Myocyte (in vitro differentiated cells): ENCODE measurements around the gene MRPL19. TPM values are rescaled to one million over a fixed set of nuclear protein-coding genes. Genes with fewer than 3 reads are reported as not detected.

Experiments
- DNase-seq: peaks from one replicate; pipeline ENCODE4 v3.0.0-alpha.2; 2012; ENCODE audit warnings: low read depth
- polyA plus RNA-seq: library from polyadenylated mRNA; unstranded; fragments of >200 nt; gene quantifications from one replicate; pipeline ENCODE4 v1.2.1, GENCODE V29; 2012; ENCODE audit warnings: missing spikeins
- total RNA-seq: library from RNA; depleted of rRNA; stranded (reverse); fragments of >200 nt; gene quantifications from 2 replicates; pipeline ENCODE4 v1.2.3, GENCODE V29; 2014

Gene MRPL19
- total RNA-seq, result 63.8 and 67.4 TPM in 2 replicates
- polyA plus RNA-seq, result 23.9 TPM

GRCh38 chr2:75646583-75647425 lies at the start of gene MRPL19:
TSS of gene MRPL19 (plus strand) at chr2:75646783. CDS start at chr2:75646808, 25 bp downstream.
- peak; percentile 96 for DNase-seq

DNA sequence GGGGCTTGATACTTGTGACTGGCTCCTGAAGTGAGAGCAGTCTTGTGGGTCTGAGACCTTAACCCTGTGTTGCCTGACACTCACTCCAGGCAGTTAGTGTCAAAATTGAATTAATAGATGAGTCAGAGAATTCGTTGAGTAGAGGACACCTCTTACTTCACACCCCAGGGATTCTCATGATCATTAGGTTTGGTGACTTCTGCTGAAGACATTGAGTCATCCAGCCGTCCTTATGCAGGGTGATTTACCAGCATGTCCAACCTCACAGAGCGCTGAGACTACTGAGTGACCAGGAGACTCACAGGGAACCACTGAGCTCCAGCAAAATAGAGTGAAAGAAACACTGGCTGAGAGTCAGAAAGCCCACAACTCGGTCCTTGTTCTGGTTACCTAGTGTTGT lies 49.8 kb upstream of the MRPL19 start:
- no peak for DNase-seq

GRCh38 chr2:75597949-75598348 lies 48.6 kb upstream of the MRPL19 start:
- DNase-seq, result no peak

DNA sequence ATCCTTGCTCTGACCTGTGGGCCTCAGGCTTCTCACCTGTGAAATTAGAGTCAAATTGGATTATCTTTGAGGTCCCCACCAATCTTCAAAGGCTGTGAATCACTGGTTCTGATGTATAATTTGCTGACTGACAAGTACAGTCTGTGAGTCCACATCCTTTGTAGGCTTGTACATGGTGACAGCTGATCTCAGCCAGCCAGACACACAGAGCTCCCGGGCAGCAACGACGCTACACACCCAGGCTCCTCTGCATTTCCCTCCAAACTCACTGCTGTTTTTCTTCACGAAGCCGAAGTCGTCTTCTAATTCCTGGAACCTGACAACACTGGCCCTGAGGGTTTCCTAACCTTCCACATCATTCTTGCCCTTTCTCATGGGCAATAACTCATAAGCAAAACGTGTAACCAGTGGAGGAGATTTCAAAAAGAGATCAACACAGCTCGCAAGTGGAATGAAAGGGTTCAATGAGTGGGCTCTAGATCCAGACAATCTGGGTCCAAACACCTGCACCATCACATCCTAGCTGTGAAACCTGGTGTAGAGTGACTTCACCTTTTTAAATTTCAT lies 47.9 kb upstream of the MRPL19 start:
- DNase-seq, result no peak

DNA sequence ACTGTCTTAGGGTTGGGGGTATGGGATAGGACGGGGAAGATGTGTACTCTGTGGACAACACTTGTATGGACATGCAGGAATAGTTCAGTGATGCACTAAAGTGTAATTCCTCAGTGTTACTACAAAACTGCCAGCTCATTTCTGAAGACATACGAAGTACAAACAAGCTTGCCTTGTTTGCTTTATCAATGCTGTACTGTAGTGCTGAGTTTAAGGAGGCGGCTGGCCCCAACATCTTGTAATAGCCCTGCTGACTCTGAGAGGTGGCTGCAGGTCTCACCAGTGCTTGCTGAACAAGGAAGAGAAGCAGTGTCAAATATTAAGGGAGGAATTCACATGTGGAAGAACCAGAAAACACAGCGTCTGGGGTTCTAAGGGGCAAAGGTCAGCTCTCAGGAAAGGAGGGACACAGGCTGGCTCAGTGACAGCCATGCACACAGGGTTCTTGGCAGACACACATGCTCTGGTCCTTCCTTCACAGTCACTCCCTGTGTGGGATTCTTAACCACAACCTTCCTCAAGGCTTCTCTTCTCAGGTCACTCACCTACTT lies 46.0 kb upstream of the MRPL19 start:
- no peak for DNase-seq

- peak; percentile 40 for DNase-seq
Measured at GRCh38 chr2:75602724-75603342, 43.8 kb upstream of the MRPL19 start.

GRCh38 chr2:75603477-75603876 lies 43.1 kb upstream of the MRPL19 start:
- DNase-seq, result no peak

GRCh38 chr2:75604484-75604883 lies 42.1 kb upstream of the MRPL19 start:
- no peak for DNase-seq

GRCh38 chr2:75605770-75606529 lies 40.6 kb upstream of the MRPL19 start:
- DNase-seq, result peak; percentile 66

DNA sequence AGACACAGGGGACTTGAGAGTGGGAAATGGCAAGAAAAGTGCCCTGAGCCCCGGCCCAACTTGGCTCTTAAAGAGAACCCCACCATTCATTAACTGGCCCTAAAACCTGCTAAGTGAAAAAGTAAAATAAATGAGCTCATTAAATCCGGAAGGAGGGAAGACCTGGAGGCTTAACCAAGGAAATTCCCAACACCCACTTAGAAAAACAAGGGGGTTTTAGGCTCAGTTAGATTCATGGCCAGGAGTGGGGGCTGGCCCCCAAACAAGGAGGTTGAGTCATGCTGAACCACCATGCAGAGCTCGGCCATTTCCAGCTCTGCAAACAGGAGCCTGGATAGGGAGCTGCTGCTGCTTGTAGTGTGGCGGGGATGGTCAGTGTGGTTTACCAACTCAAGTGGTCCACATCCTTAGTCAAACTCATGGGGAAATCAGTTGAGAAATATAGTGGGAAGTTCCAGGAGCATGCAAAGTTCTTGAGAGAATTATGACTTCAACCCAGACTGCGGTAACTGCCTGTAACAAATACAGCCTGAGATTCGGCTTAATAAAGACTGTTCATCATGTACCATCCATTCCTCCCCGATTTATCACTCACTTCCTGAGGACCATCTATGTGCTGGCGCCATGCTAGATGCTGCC lies 39.7 kb upstream of the MRPL19 start:
- DNase-seq, result peak; percentile 52

- no peak for DNase-seq
Measured at GRCh38 chr2:75607400-75607798, 39.2 kb upstream of the MRPL19 start.

DNA sequence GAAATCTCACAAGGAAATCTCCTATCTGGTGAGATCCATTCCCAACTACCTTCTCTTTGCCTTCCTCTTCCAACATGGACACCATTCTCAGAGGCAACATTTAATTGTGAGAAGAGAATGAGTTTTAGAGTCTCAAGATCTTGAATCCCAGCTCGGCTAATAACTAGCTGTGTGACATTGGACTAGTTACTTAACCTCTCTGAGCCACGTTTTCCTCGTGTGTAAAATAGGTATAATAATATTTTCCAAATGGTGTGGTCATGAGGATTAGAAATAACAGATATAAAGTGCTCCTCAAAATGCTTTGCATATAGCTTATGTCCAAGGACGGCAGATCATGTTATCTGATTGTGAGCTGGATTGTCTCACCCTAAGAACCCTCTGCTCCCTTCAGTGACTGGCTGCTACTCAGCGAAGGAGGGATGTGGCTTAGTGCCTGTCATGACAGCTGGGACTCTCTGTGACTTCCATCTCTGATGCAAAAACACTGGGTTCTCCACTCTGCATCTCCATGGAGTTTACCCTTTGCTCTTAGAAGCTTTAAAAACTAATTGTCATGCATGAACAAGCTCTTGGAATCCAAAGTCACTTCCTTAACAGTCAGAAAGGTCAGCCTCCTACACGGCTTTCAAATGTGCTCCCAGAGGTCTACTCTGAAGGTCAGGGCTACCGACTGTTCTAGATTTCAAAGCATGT lies 38.4 kb upstream of the MRPL19 start:
- DNase-seq, result no peak

- DNase-seq, result peak; percentile 50
Measured at GRCh38 chr2:75608684-75609333, 37.8 kb upstream of the MRPL19 start.

DNA sequence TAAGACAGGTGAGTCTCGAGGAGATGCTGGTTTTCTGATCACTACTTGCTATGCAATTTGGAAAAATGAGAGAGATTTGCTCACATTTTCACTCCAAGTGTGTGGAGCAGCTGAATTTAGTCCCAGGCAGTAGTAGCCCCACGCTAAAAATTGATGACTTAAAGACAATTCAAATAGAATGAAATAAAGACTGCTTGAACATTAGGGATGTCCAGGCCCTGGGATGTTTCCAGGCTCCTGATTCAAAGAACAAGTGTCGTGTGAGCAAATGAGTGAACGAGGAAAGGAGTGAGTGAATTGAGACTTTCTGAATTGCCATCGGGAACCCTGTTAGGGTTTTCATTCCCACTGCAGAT lies 37.3 kb upstream of the MRPL19 start:
- no peak for DNase-seq

GRCh38 chr2:75609937-75610508 lies 36.6 kb upstream of the MRPL19 start:
- DNase-seq, result no peak

DNA sequence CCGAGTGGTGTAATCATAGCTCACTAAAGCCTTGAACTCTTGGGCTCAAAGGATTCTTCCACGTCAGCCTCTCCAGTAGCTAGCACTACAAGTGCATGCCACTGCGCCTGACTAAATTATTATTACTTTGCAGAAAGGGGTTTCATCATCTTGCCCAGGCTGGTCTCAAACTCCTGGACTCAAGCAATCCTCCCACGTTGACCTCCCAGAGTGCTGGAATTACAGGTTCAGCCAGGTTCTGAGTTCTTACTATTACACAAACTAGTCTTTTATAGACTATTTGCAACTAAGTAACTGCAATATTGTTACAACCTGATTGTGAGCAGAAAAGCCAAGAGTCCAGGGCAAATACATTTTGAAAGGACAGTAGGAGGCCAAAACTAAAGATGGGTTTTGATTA lies 35.9 kb upstream of the MRPL19 start:
- DNase-seq, result no peak

DNA sequence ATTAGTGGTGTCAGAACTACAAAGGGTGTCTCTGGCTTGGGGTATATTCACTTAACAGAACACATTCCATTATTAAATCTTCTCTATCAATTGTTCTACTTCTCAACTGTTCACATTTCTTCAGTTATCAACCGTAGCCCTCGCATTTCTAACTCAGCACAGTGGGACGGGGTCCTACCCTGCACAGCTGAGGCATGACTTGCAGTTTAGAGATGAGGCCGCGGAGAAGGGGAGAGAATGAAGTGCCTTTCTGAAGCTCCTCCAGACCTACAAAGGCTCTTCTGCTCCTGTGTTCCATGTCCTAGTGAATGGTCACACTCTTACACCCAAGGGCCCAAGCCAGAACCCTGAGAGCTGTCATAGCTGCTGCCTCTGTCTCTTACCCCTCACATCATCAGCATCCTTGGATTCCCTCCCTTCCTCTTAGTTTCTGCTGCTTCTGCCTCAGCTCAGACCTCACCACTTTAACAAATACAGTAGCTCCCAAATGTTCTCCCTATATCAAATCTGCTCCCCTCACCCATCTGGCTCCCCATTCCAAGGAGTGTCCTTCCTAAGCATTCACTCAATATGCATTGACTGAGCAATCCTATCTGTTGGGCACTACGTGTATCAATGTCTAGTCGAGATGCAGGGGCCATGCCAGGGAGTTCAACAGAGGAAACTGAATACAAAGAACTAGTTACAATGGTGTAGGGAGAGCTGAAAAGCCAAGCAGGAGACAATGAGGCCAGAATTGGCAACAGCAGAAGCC lies 34.3 kb upstream of the MRPL19 start:
- DNase-seq, result no peak

- DNase-seq, result no peak
Measured at GRCh38 chr2:75612862-75613243, 33.7 kb upstream of the MRPL19 start.

DNA sequence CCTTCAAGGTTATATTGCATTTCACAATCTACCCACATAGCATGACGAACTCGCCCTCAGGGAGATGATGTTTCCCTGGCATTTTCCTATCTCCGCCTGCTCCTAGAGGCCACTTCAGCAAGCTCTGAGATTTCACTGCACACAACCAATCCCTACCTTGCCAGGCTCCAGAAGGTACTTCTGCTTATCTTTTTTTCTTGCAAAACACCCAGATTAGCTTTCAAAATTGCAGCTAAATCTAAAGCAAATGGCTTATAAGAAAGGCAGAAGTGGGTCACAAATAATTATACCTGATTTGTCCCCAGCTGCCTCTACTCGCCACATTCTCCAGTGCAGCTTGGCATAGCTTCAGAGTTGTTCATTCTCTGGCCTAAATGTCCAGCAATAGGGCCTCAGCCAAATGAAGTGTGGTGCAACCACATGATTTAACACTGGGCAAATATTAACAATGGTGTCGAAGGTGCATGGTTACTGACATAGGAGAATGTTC lies 32.4 kb upstream of the MRPL19 start:
- no peak for DNase-seq
